B cell (primary cell): ENCODE results near the gene VSTM2L. TPM values are rescaled to one million over a fixed set of nuclear protein-coding genes. Genes with fewer than 3 reads are reported as not detected.
"Not testable (repeated sequence)": the region's sequence is repeated elsewhere in the genome, so short reads cannot be mapped to it uniquely, and the experiment has no call there.

Source experiments
- ATAC-seq: fragments of 200-7000 bp; cut with Tn5 transposase; one replicate; pipeline ENCODE4 v1.10.0; 2021; ENCODE audit warnings: low read depth, mild to moderate bottlenecking, moderate number of reproducible peaks, moderate library complexity
- CTCF ChIA-PET: fragments of 350-600 bp; sonication (Branson Sonifier 250); formaldehyde crosslinking; loops from one replicate; lab custom pipeline; 2021; ENCODE audit warnings: antibody characterized with exemption, inconsistent platforms; lab: Charles Lee
- POLR2A ChIA-PET: fragments of 350-600 bp; sonication (Branson Sonifier 250); formaldehyde crosslinking; loops from one replicate; lab custom pipeline; 2021; ENCODE audit warnings: antibody characterized with exemption; lab: Charles Lee
- DNase-seq: peaks from one replicate; pipeline ENCODE4 v3.0.0; 2013
- H2AFZ ChIP-seq: 2 replicates; pipeline ENCODE4 v1.6.1; 2012; ENCODE audit warnings: mild to moderate bottlenecking, low read depth, low read length; ENCODE audit not compliant: insufficient read depth, poor library complexity, severe bottlenecking
- H3K27ac ChIP-seq, 2 donors: 1 replicate in 1 of 2; 2 replicates in 1 of 2; pipeline ENCODE4 v1.5.1; 2012 to 2013; ENCODE audit warnings: low read length in 2 of 2, mild to moderate bottlenecking in 2 of 2, moderate library complexity in 1 of 2
- H3K27me3 ChIP-seq, 4 experiments: fragments of 200-600 bp in 1 of 4; sonication (generic) in 1 of 4; replicated peaks in 1 of 4; 1 replicate in 2 of 4; 2 replicates in 2 of 4; pipeline versions ENCODE4 v1.6.1 to v1.7.0; 2013 to 2016; ENCODE audit warnings: low read length in 3 of 4, mild to moderate bottlenecking in 2 of 4, mixed read lengths in 1 of 4, moderate library complexity in 1 of 4; ENCODE audit not compliant: insufficient read depth in 4 of 4, control insufficient read depth in 3 of 4; ENCODE audit errors: control extremely low read depth in 1 of 4
- H3K36me3 ChIP-seq, 2 experiments: replicated peaks in 1 of 2; 1 replicate in 1 of 2; 2 replicates in 1 of 2; pipeline versions ENCODE4 v1.6.1 to v1.7.1; 2013; ENCODE audit warnings: low read length in 1 of 2; ENCODE audit not compliant: insufficient read depth in 2 of 2, control insufficient read depth in 1 of 2; ENCODE audit errors: control extremely low read depth in 1 of 2, extremely low read depth in 1 of 2
- H3K4me1 ChIP-seq, 2 donors: fragments of 200-600 bp in 1 of 2; sonication (generic) in 1 of 2; 1 replicate in 1 of 2; 2 replicates in 1 of 2; pipeline versions ENCODE4 v1.5.1 to v1.6.1; 2013 to 2017; ENCODE audit warnings: low read length in 2 of 2; ENCODE audit not compliant: control insufficient read depth in 2 of 2, insufficient read depth in 2 of 2
- H3K4me2 ChIP-seq: replicated peaks from 2 replicates; pipeline ENCODE3; 2012; ENCODE audit warnings: mild to moderate bottlenecking, low read depth, low read length; ENCODE audit not compliant: poor library complexity, severe bottlenecking
- H3K4me3 ChIP-seq, 5 experiments: fragments of 200-600 bp in 1 of 5; sonication (generic) in 1 of 5; 1 replicate in 3 of 5; 2 replicates in 2 of 5; pipeline versions ENCODE4 v1.5.1 to v1.7.0; 2011 to 2016; ENCODE audit warnings: low read length in 4 of 5, mild to moderate bottlenecking in 4 of 5, low read depth in 2 of 5, control low read depth in 1 of 5, moderate library complexity in 1 of 5; ENCODE audit not compliant: insufficient read depth in 1 of 5; ENCODE audit errors: control extremely low read depth in 1 of 5, extremely low read depth in 1 of 5
- H3K79me2 ChIP-seq: fragments of 200-600 bp; sonication (generic); one replicate; pipeline ENCODE4 v1.6.0; 2016; ENCODE audit warnings: low read length; ENCODE audit not compliant: control insufficient read depth, insufficient read depth
- H3K9ac ChIP-seq: fragments of 200-600 bp; sonication (generic); 2 replicates; pipeline ENCODE4 v1.6.1; 2017; ENCODE audit warnings: mild to moderate bottlenecking, low read length, moderate library complexity
- H3K9me3 ChIP-seq, 3 donors: one replicate each; pipeline versions ENCODE4 v1.6.1 to v1.7.1; 2013; ENCODE audit warnings: low read length in 2 of 3; ENCODE audit not compliant: control insufficient read depth in 2 of 3, insufficient read depth in 1 of 3; ENCODE audit errors: control extremely low read depth in 1 of 3
- H4K20me1 ChIP-seq: 2 replicates; pipeline ENCODE4 v1.6.0; 2012; ENCODE audit warnings: mild to moderate bottlenecking, low read length; ENCODE audit not compliant: insufficient read depth, control insufficient read depth, poor library complexity, severe bottlenecking
- H3K27ac Mint-ChIP-seq: one replicate; pipeline ENCODE4 v1.8.0; 2021; ENCODE audit warnings: mixed read lengths
- H3K27me3 Mint-ChIP-seq: one replicate; pipeline ENCODE4 v1.8.0; 2021; ENCODE audit warnings: mixed read lengths
- H3K4me1 Mint-ChIP-seq: one replicate; pipeline ENCODE4 v1.8.0; 2021; ENCODE audit warnings: mixed read lengths
- H3K4me3 Mint-ChIP-seq: one replicate; pipeline ENCODE4 v1.8.0; 2021; ENCODE audit warnings: mixed read lengths
- H3K9me3 Mint-ChIP-seq: one replicate; pipeline ENCODE4 v1.8.0; 2022; ENCODE audit warnings: mixed read lengths; ENCODE audit not compliant: insufficient read depth
- EZH2 ChIP-seq: IDR thresholded peaks from 2 replicates; pipeline ENCODE4 v1.6.1; 2012; ENCODE audit warnings: borderline replicate concordance, low read depth, mild to moderate bottlenecking, moderate library complexity, low read length; ENCODE audit not compliant: insufficient read depth, poor library complexity, severe bottlenecking
- WGBS: methylation state at CpG from one replicate; pipeline ENCODE4 v1.1.5; 2013; ENCODE audit warnings: missing lambda C conversion rate; ENCODE audit not compliant: insufficient coverage; 5-methylcytosine and 5-hydroxymethylcytosine counted together
- intact Hi-C: fragments of 100-400 bp; cut with micrococcal nuclease; formaldehyde crosslinking; loops from one replicate; pipeline ENCODE4 v1.10.0; 2022
- polyA plus RNA-seq: library from polyadenylated mRNA; depleted of rRNA; stranded (reverse); fragments of >200 nt; gene quantifications from 2 replicates; pipeline ENCODE4 v1.2.3, GENCODE V29; 2012
- total RNA-seq, 2 donors: library from RNA; stranded (reverse); fragments of 120-200 nt in 1 of 2; gene quantifications; 1 replicate in 1 of 2; 2 replicates in 1 of 2; pipeline versions ENCODE4 v1.2.3 to v1.2.4, GENCODE V29; 2013 to 2022
- TF ChIP-seq, protein P1 (sequence below): fragments of 200-600 bp; IDR thresholded peaks from one replicate; pipeline ENCODE4 v1.8.0; 2022; ENCODE audit warnings: antibody characterized with exemption, mild to moderate bottlenecking

VSTM2L gene
- total and polyA plus RNA-seq, 2 donors (not counting 1 experiment from before 2014, with no cell fraction given): 0.25 TPM; not detected in 1

DNA sequence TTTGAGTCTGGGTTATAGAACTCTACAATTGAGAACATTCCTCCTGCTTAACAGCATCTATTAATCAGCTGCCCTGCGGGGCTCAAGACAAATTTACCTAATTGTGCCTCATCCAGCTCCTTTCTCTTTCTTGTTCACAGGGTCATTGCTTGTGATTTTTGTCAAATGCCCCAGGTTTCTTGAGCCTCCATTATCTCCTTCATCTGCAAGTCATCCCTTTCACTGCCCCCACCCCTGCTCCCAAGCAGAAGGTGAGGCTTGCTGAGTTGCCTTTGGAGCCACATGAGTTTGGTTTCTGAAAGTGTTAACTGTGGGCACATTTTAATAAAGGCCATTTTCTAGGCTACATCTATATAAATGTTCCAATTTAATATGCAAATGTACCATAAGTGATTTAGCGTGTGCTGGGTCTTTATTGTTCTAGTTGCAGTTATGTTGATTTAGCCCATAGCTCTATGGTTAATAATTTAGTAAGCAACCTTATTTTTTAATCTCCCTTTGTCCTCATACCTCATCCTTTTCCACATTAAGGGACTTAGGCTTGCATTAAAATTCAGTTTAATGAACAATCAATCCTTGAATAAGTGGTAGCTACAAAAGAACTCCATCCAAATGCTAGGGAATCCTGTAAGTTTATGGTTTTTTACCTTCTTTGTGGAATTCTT lies 56.1 kb downstream of the VSTM2L start:
- Histone ChIP-seq H4K20me1 (no peaks in the 10 kb centered on the region), H3K4me2 (no peak overlapping the region), H3K27ac (no peak overlapping the region), H3K9me3 (peaks cover 0 to 4% (median 0%) of the 10 kb centered on the region in 3 donors), H3K4me3 (no peak overlapping the region), H3K36me3 (no peaks in the 10 kb centered on the region), H2AFZ (no peak overlapping the region), H3K4me1 (no peaks in the 10 kb centered on the region), H3K27me3 (no peaks in the 10 kb centered on the region), H3K79me2 (no peaks in the 10 kb centered on the region), H3K9ac (no peak overlapping the region)
- ATAC-seq (no peak), DNase-seq (no peak)
- TF ChIP-seq, protein P1, sequence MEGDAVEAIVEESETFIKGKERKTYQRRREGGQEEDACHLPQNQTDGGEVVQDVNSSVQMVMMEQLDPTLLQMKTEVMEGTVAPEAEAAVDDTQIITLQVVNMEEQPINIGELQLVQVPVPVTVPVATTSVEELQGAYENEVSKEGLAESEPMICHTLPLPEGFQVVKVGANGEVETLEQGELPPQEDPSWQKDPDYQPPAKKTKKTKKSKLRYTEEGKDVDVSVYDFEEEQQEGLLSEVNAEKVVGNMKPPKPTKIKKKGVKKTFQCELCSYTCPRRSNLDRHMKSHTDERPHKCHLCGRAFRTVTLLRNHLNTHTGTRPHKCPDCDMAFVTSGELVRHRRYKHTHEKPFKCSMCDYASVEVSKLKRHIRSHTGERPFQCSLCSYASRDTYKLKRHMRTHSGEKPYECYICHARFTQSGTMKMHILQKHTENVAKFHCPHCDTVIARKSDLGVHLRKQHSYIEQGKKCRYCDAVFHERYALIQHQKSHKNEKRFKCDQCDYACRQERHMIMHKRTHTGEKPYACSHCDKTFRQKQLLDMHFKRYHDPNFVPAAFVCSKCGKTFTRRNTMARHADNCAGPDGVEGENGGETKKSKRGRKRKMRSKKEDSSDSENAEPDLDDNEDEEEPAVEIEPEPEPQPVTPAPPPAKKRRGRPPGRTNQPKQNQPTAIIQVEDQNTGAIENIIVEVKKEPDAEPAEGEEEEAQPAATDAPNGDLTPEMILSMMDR: no peak
- no peak for TF ChIP-seq EZH2
- Mint-ChIP-seq H3K9me3 (peaks cover 7% of the 10 kb centered on the region), H3K4me3 (no peak overlapping the region), H3K27ac (no peak overlapping the region), H3K4me1 (no peaks in the 10 kb centered on the region), H3K27me3 (peaks cover 13% of the 10 kb centered on the region)
- WGBS: no CpG with 5 or more reads among the region's 2 CpGs
- ChIA-PET POLR2A (no interaction called here), CTCF (no interaction called here)
- intact Hi-C loops: no loop called here

DNA sequence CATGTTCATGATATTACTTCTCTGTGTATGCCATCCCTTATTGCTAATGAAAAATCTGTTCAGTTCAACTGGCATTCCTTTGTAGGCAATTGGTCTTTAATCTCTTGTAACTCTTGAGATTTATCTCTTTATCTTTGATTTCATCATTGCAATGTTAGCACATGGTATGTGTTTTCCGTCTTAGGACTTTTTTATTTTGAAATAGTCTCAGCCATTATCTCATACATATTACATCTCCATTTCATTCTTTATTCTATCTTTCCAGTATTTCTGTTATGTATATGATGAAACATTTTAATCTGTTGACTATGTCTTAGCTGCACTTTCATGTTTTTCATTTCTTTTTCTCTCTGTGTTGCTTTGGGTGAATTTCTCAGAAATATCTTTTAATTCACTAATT lies 58.1 kb downstream of the VSTM2L start:
- no peak for TF ChIP-seq EZH2
- TF ChIP-seq, protein P1: no peak
- Mint-ChIP-seq H3K27ac (no peak overlapping the region), H3K27me3 (peaks cover 11% of the 10 kb centered on the region), H3K4me1 (no peaks in the 10 kb centered on the region), H3K9me3 (peaks cover 9% of the 10 kb centered on the region), H3K4me3 (no peak overlapping the region)
- H3K9ac ChIP-seq: no peak overlapping the region
- no peaks in the 10 kb centered on the region for H3K79me2 ChIP-seq
- no peaks in the 10 kb centered on the region for H3K4me1 ChIP-seq
- H3K4me2 ChIP-seq: no peak overlapping the region
- CTCF ChIA-PET: no interaction called here
- DNase-seq (no peak), ATAC-seq (no peak)
- H4K20me1 ChIP-seq: no peaks in the 10 kb centered on the region
- no peaks in the 10 kb centered on the region for H3K27me3 ChIP-seq
- intact Hi-C loops: no loop called here
- H2AFZ ChIP-seq: no peak overlapping the region
- no peak overlapping the region for H3K27ac ChIP-seq
- H3K36me3 ChIP-seq: no peaks in the 10 kb centered on the region
- H3K4me3 ChIP-seq: no peak overlapping the region
- peaks cover 0 to 4% (median 0%) of the 10 kb centered on the region in 3 donors for H3K9me3 ChIP-seq
- WGBS: no CpG with 5 or more reads among the region's 1 CpG
- POLR2A ChIA-PET: no interaction called here

DNA sequence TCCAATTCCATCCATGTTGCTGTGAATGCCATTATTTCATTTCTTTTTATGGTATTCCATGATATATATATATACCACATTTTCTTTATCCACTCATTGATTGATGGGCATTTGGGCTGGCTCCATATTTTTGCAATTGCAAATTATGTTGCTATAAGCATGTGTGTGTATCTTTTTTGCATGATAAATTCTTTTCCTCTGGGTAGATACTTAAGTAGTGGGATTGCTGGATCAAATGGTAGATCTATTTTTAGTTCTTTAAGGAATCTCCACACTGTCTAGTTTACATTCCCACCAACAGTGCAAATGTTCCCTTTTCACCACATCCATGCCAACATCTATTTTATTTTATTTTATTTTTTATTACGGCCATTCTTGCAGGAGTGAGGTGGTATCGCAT lies 60.6 kb downstream of the VSTM2L start:
- H3K4me2 ChIP-seq, H3K27ac ChIP-seq, DNase-seq, H2AFZ ChIP-seq, H3K9me3 ChIP-seq, H4K20me1 ChIP-seq, H3K27ac Mint-ChIP-seq, CTCF ChIA-PET, H3K4me3 ChIP-seq, H3K36me3 ChIP-seq, POLR2A ChIA-PET, intact Hi-C loops, H3K79me2 ChIP-seq, H3K4me1 Mint-ChIP-seq, H3K27me3 ChIP-seq, H3K4me3 Mint-ChIP-seq, H3K4me1 ChIP-seq, H3K9ac ChIP-seq, ATAC-seq: not testable (repeated sequence)
- Mint-ChIP-seq H3K9me3 (peaks cover 14% of the 10 kb centered on the region), H3K27me3 (peaks cover 12% of the 10 kb centered on the region)
- WGBS: no CpG with 5 or more reads among the region's 2 CpGs
